GM21526 (cell line): ENCODE results near the gene RRBP1.

ENCODE experiments used
- ATAC-seq: cut with Tn5 transposase; IDR thresholded peaks from one replicate; pipeline ENCODE4 v1.9.1; 2021; ENCODE audit warnings: moderate library complexity; ENCODE audit not compliant: unreplicated experiment, low FRiP score

Gene RRBP1

GRCh38 chr20:17614812-17615644, 67.0 kb downstream of the RRBP1 start:
- no peak for ATAC-seq

GRCh38 chr20:17614176-17614811, 67.7 kb downstream of the RRBP1 start:
- no peak for ATAC-seq

- ATAC-seq = no peak
These were observed 68.5 kb downstream of the RRBP1 start for GRCh38 chr20:17613328-17614175.

GRCh38 chr20:17612992-17613327, 69.1 kb downstream of the RRBP1 start:
- no peak for ATAC-seq

GRCh38 chr20:17612287-17612991, 69.6 kb downstream of the RRBP1 start:
- no peak for ATAC-seq

- no peak for ATAC-seq
These were observed 70.3 kb downstream of the RRBP1 start for GRCh38 chr20:17611540-17612286.

GRCh38 chr20:17611290-17611539, 70.8 kb downstream of the RRBP1 start:
- no peak for ATAC-seq

- ATAC-seq = no peak
These were observed 71.3 kb downstream of the RRBP1 start for GRCh38 chr20:17610566-17611289.

- no peak for ATAC-seq
These were observed 72.1 kb downstream of the RRBP1 start for GRCh38 chr20:17609811-17610377.

GRCh38 chr20:17608701-17609497, 73.1 kb downstream of the RRBP1 start:
- no peak for ATAC-seq

GRCh38 chr20:17606001-17606400, 76.0 kb downstream of the RRBP1 start:
- ATAC-seq = no peak

- no peak for ATAC-seq
These were observed 76.8 kb downstream of the RRBP1 start for GRCh38 chr20:17605131-17605660.

GRCh38 chr20:17602493-17602892, 79.5 kb downstream of the RRBP1 start:
- ATAC-seq = no peak

GRCh38 chr20:17601957-17602356, 80.1 kb downstream of the RRBP1 start:
- ATAC-seq = no peak

GRCh38 chr20:17598013-17598550, 84.0 kb downstream of the RRBP1 start:
- no peak for ATAC-seq

- no peak for ATAC-seq
These were observed 86.2 kb downstream of the RRBP1 start for GRCh38 chr20:17595856-17596255.

- ATAC-seq = no peak
These were observed 87.6 kb downstream of the RRBP1 start for GRCh38 chr20:17594443-17594842.

GRCh38 chr20:17593902-17594301, 88.1 kb downstream of the RRBP1 start:
- ATAC-seq = no peak
